H1 (cell line): ENCODE measurements around the gene SVEP1.

Experiments
- HDAC2 ChIP-seq, 2 experiments: fragments of 300-600 bp in 1 of 2; sonication (generic) in 1 of 2; IDR thresholded peaks; 2 replicates each; pipeline ENCODE4 v1.6.1; 2011 to 2012; ENCODE audit warnings: low read depth in 2 of 2, low read length in 2 of 2, mild to moderate bottlenecking in 2 of 2, moderate library complexity in 2 of 2, borderline replicate concordance in 1 of 2, inconsistent platforms in 1 of 2
- JUN ChIP-seq: IDR thresholded peaks from 2 replicates; pipeline ENCODE4 v1.6.1; 2011; ENCODE audit warnings: low read depth, mild to moderate bottlenecking, improper control_type of control experiment, low read length
- POLR2A ChIP-seq, 2 experiments: IDR thresholded peaks; 1 replicate in 1 of 2; 2 replicates in 1 of 2; pipeline ENCODE4 v1.6.1; 2011; ENCODE audit warnings: low read depth in 2 of 2, low read length in 2 of 2, mild to moderate bottlenecking in 2 of 2; ENCODE audit errors: control extremely low read depth in 1 of 2
- RAD21 ChIP-seq, 2 experiments: IDR thresholded peaks in 1 of 2; conservative IDR thresholded peaks in 1 of 2; 2 replicates each; pipeline ENCODE4 v1.6.1; 2011; ENCODE audit warnings: low read depth in 2 of 2, low read length in 2 of 2, improper control_type of control experiment in 1 of 2, inconsistent platforms in 1 of 2, mild to moderate bottlenecking in 1 of 2, moderate library complexity in 1 of 2
- SIX5 ChIP-seq: IDR thresholded peaks from 2 replicates; pipeline ENCODE4 v1.6.1; 2011; ENCODE audit warnings: mild to moderate bottlenecking, low read depth, low read length
- SP4 ChIP-seq: IDR thresholded peaks from 2 replicates; pipeline ENCODE4 v1.6.1; 2012; ENCODE audit warnings: low read length, inconsistent platforms
- SUZ12 ChIP-seq: fragments of 200-600 bp; sonication (generic); IDR thresholded peaks from 2 replicates; pipeline ENCODE4 v1.6.1; 2012; ENCODE audit warnings: mild to moderate bottlenecking, inconsistent platforms, low read length, moderate library complexity, mixed read lengths
- YY1 ChIP-seq: IDR thresholded peaks from 2 replicates; pipeline ENCODE4 v1.6.1; 2011; ENCODE audit warnings: low read depth, mild to moderate bottlenecking, low read length
- TF ChIP-seq, protein P1 (sequence below), 3 experiments: IDR thresholded peaks; 1 replicate in 2 of 3; 2 replicates in 1 of 3; pipeline versions ENCODE4 v1.5.1 to v1.6.1; 2011; ENCODE audit warnings: low read length in 3 of 3, mild to moderate bottlenecking in 3 of 3, inconsistent platforms in 2 of 3, low read depth in 1 of 3, moderate library complexity in 1 of 3; ENCODE audit not compliant: insufficient read depth in 1 of 3; ENCODE audit errors: control extremely low read depth in 1 of 3
- TF ChIP-seq, protein P2 (sequence below): IDR thresholded peaks from 2 replicates; pipeline ENCODE4 v1.6.1; 2011; ENCODE audit warnings: low read depth, mild to moderate bottlenecking, low read length; ENCODE audit not compliant: insufficient read depth
- TF ChIP-seq, protein P3 (sequence below): IDR thresholded peaks from 2 replicates; pipeline ENCODE4 v1.6.1; 2012; ENCODE audit warnings: inconsistent platforms
- TF ChIP-seq, protein P4 (sequence below): IDR thresholded peaks from 2 replicates; pipeline ENCODE4 v1.6.1; 2012; ENCODE audit warnings: low read length, inconsistent platforms
- TF ChIP-seq, protein P5 (sequence below): IDR thresholded peaks from 2 replicates; pipeline ENCODE4 v1.6.1; 2011; ENCODE audit warnings: low read length, improper control_type of control experiment

DNA sequence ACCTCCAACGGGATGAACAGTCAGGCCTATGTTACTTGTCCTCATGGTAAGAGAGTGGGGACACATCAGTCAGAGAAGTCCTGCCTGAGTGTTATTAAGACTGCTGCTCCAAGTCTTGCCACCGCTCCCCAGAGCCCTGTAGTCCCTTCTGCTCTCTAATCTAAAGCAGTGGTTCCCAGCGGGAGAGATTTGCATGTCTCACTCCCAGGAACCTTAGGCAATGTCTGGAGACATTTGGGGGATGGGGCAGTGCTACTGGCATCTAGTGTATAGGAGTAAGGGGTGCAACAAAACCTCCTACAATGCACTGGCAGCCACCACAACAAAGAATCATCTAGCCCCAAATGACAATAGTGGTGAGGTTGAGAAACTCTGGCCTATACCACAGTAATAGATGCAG lies 2.6 kb upstream of the SVEP1 start:
- TF ChIP-seq HDAC2 (IDR thresholded peaks at IDR 0.05; ENCODE audit: borderline replicate concordance in 1 of 2, low read depth in 2 of 2, low read length in 2 of 2) (no peak), JUN (no peak), POLR2A (IDR thresholded peaks at IDR 0.05; ENCODE audit: control extremely low read depth in 1 of 2, low read depth in 2 of 2, low read length in 2 of 2) (no peak), SUZ12 (no peak), SIX5 (no peak), RAD21 (IDR thresholded peaks at IDR 0.05 in 1 of 2, conservative IDR thresholded peaks at IDR 0.05 in 1 of 2; ENCODE audit: low read depth in 2 of 2, low read length in 2 of 2) (peak; percentile 5 to 23; a peak in 2 of 4 replicates), SP4 (no peak), YY1 (no peak)
- TF ChIP-seq, protein P1, sequence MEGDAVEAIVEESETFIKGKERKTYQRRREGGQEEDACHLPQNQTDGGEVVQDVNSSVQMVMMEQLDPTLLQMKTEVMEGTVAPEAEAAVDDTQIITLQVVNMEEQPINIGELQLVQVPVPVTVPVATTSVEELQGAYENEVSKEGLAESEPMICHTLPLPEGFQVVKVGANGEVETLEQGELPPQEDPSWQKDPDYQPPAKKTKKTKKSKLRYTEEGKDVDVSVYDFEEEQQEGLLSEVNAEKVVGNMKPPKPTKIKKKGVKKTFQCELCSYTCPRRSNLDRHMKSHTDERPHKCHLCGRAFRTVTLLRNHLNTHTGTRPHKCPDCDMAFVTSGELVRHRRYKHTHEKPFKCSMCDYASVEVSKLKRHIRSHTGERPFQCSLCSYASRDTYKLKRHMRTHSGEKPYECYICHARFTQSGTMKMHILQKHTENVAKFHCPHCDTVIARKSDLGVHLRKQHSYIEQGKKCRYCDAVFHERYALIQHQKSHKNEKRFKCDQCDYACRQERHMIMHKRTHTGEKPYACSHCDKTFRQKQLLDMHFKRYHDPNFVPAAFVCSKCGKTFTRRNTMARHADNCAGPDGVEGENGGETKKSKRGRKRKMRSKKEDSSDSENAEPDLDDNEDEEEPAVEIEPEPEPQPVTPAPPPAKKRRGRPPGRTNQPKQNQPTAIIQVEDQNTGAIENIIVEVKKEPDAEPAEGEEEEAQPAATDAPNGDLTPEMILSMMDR (IDR thresholded peaks at IDR 0.05; ENCODE audit: control extremely low read depth in 1 of 3, insufficient read depth in 1 of 3, low read depth in 1 of 3, low read length in 3 of 3), result no peak
- TF ChIP-seq, protein P2, sequence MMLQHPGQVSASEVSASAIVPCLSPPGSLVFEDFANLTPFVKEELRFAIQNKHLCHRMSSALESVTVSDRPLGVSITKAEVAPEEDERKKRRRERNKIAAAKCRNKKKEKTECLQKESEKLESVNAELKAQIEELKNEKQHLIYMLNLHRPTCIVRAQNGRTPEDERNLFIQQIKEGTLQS, result no peak
- TF ChIP-seq, protein P3, sequence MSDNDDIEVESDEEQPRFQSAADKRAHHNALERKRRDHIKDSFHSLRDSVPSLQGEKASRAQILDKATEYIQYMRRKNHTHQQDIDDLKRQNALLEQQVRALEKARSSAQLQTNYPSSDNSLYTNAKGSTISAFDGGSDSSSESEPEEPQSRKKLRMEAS, result no peak
- TF ChIP-seq, protein P4, sequence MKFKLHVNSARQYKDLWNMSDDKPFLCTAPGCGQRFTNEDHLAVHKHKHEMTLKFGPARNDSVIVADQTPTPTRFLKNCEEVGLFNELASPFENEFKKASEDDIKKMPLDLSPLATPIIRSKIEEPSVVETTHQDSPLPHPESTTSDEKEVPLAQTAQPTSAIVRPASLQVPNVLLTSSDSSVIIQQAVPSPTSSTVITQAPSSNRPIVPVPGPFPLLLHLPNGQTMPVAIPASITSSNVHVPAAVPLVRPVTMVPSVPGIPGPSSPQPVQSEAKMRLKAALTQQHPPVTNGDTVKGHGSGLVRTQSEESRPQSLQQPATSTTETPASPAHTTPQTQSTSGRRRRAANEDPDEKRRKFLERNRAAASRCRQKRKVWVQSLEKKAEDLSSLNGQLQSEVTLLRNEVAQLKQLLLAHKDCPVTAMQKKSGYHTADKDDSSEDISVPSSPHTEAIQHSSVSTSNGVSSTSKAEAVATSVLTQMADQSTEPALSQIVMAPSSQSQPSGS, result no peak
- TF ChIP-seq, protein P5, sequence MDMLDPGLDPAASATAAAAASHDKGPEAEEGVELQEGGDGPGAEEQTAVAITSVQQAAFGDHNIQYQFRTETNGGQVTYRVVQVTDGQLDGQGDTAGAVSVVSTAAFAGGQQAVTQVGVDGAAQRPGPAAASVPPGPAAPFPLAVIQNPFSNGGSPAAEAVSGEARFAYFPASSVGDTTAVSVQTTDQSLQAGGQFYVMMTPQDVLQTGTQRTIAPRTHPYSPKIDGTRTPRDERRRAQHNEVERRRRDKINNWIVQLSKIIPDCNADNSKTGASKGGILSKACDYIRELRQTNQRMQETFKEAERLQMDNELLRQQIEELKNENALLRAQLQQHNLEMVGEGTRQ, result no peak
